SK-N-SH treated with all-trans-retinoic acid at 6 μM for 48 hours (cell line): Measurements from ENCODE around the gene UBA6.

Experiments used
- ISL1 ChIP-seq: fragments of 250-450 bp; sonication (Bioruptor Pico); IDR thresholded peaks from 2 replicates; pipeline ENCODE4 v2.1.2; 2022; ENCODE audit warnings: mild to moderate bottlenecking, moderate library complexity
- RARB ChIP-seq: fragments of 250-450 bp; sonication (Bioruptor Pico); IDR thresholded peaks from 2 replicates; pipeline ENCODE4 v1.8.0; 2021; ENCODE audit warnings: mild to moderate bottlenecking, moderate library complexity
- TOX ChIP-seq: fragments of 250-450 bp; sonication (Bioruptor Pico); IDR thresholded peaks from 2 replicates; pipeline ENCODE4 v1.8.0; 2021; ENCODE audit warnings: mild to moderate bottlenecking, moderate library complexity, borderline replicate concordance
- ZFP30 ChIP-seq: fragments of 450-650 bp; formaldehyde crosslinking; IDR thresholded peaks from 2 replicates; pipeline ENCODE4 v1.5.0; 2022; ENCODE audit warnings: mild to moderate bottlenecking, moderate library complexity
- ZNF70 ChIP-seq: fragments of 450-650 bp; formaldehyde crosslinking; IDR thresholded peaks from 2 replicates; pipeline ENCODE4 v1.5.0; 2020; ENCODE audit warnings: mild to moderate bottlenecking, moderate library complexity
- TF ChIP-seq, protein P1 (sequence below): fragments of 250-450 bp; sonication (Bioruptor Pico); IDR thresholded peaks from 2 replicates; pipeline ENCODE4 v1.8.0; 2020; ENCODE audit warnings: mild to moderate bottlenecking, moderate library complexity, borderline replicate concordance
- TF ChIP-seq, protein P2 (sequence below): fragments of 250-450 bp; sonication (Bioruptor Pico); IDR thresholded peaks from 2 replicates; pipeline ENCODE4 v1.5.0; 2020; ENCODE audit warnings: mild to moderate bottlenecking, moderate library complexity

DNA sequence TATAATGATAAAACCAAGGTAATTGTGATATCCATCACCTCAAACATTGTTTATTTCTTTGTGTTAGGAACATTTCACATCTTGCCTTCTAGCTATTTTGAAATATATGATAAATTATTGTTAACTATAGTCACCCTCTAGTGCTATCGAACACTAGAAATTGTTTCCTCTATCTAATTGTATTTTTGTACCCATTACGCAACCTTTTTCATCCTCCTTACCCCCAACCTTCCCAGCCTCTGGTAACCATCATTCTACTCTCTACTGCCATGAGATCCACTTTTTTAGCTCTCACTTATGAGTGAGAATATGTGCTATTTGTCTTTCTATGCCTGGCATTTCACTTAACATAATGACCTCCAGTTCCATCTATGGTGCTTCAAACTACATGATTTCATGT is 3.9 kb upstream of the UBA6 start:
- TF ChIP-seq, protein P1, sequence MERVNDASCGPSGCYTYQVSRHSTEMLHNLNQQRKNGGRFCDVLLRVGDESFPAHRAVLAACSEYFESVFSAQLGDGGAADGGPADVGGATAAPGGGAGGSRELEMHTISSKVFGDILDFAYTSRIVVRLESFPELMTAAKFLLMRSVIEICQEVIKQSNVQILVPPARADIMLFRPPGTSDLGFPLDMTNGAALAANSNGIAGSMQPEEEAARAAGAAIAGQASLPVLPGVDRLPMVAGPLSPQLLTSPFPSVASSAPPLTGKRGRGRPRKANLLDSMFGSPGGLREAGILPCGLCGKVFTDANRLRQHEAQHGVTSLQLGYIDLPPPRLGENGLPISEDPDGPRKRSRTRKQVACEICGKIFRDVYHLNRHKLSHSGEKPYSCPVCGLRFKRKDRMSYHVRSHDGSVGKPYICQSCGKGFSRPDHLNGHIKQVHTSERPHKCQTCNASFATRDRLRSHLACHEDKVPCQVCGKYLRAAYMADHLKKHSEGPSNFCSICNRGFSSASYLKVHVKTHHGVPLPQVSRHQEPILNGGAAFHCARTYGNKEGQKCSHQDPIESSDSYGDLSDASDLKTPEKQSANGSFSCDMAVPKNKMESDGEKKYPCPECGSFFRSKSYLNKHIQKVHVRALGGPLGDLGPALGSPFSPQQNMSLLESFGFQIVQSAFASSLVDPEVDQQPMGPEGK (CRISPR knock-in tag): no peak
- TF ChIP-seq TOX (CRISPR knock-in tag) (no peak), RARB (no peak), ZNF70 (CRISPR knock-in tag) (no peak), ZFP30 (CRISPR knock-in tag) (no peak), ISL1 (CRISPR knock-in tag) (no peak)
- TF ChIP-seq, protein P2, sequence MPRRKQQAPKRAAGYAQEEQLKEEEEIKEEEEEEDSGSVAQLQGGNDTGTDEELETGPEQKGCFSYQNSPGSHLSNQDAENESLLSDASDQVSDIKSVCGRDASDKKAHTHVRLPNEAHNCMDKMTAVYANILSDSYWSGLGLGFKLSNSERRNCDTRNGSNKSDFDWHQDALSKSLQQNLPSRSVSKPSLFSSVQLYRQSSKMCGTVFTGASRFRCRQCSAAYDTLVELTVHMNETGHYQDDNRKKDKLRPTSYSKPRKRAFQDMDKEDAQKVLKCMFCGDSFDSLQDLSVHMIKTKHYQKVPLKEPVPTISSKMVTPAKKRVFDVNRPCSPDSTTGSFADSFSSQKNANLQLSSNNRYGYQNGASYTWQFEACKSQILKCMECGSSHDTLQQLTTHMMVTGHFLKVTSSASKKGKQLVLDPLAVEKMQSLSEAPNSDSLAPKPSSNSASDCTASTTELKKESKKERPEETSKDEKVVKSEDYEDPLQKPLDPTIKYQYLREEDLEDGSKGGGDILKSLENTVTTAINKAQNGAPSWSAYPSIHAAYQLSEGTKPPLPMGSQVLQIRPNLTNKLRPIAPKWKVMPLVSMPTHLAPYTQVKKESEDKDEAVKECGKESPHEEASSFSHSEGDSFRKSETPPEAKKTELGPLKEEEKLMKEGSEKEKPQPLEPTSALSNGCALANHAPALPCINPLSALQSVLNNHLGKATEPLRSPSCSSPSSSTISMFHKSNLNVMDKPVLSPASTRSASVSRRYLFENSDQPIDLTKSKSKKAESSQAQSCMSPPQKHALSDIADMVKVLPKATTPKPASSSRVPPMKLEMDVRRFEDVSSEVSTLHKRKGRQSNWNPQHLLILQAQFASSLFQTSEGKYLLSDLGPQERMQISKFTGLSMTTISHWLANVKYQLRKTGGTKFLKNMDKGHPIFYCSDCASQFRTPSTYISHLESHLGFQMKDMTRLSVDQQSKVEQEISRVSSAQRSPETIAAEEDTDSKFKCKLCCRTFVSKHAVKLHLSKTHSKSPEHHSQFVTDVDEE (CRISPR knock-in tag): no peak
